ENCODE measurements around the gene HMGB4. TPM values are rescaled to one million over a fixed set of nuclear protein-coding genes. Genes with fewer than 3 reads are reported as not detected.

HMGB4 gene
- total RNA-seq, 1 experiment from 2014 or later, result not detected

- CTCF ChIA-PET, result no interaction called here
- H3K27ac Mint-ChIP-seq (ENCODE audit: low read depth, unreplicated experiment), result no peak overlapping the region
These were observed 10.4 kb upstream of the HMGB4 start for GRCh38 chr1:33853431-33853830.

GRCh38 chr1:33854091-33854490 lies 9.8 kb upstream of the HMGB4 start:
- no peaks in the 10 kb centered on the region for H3K36me3 Mint-ChIP-seq (ENCODE audit: insufficient read depth, unreplicated experiment)
- CTCF ChIA-PET, result no interaction called here
- no peak for TF ChIP-seq CTCF (IDR thresholded peaks at IDR 0.05; ENCODE audit: unreplicated experiment)
- no peak for DNase-seq (ENCODE audit: unreplicated experiment)
- no peaks in the 10 kb centered on the region for H3K27me3 Mint-ChIP-seq (ENCODE audit: insufficient read depth, unreplicated experiment)
- no peaks in the 10 kb centered on the region for H3K4me1 Mint-ChIP-seq (ENCODE audit: insufficient read depth, unreplicated experiment)
- H3K9me3 Mint-ChIP-seq (ENCODE audit: unreplicated experiment), result peaks cover 18% of the 10 kb centered on the region
- no peak overlapping the region for H3K27ac Mint-ChIP-seq (ENCODE audit: low read depth, unreplicated experiment)
- BruUV-seq (replicated peaks), result no TSS peak
- POLR2A ChIA-PET, result no interaction called here
- intact Hi-C loops (cut with micrococcal nuclease), result no loop called here
- H3K4me3 Mint-ChIP-seq (ENCODE audit: unreplicated experiment), result no peak overlapping the region

More at GRCh38 chr1:33853431-33853830, 10.4 kb upstream of the HMGB4 start:
- H3K9me3 Mint-ChIP-seq (ENCODE audit: unreplicated experiment), result peaks cover 11% of the 10 kb centered on the region
- H3K36me3 Mint-ChIP-seq (ENCODE audit: insufficient read depth, unreplicated experiment), result no peaks in the 10 kb centered on the region
- no peak for DNase-seq (ENCODE audit: unreplicated experiment)
- POLR2A ChIA-PET, result no interaction called here
- H3K4me3 Mint-ChIP-seq (ENCODE audit: unreplicated experiment), result no peak overlapping the region
- no peaks in the 10 kb centered on the region for H3K4me1 Mint-ChIP-seq (ENCODE audit: insufficient read depth, unreplicated experiment)
- no peak for TF ChIP-seq CTCF (IDR thresholded peaks at IDR 0.05; ENCODE audit: unreplicated experiment)
- intact Hi-C loops (cut with micrococcal nuclease), result no loop called here
- no peaks in the 10 kb centered on the region for H3K27me3 Mint-ChIP-seq (ENCODE audit: insufficient read depth, unreplicated experiment)
- BruUV-seq (replicated peaks), result no TSS peak

- Mint-ChIP-seq H3K9me3 (ENCODE audit: unreplicated experiment) (peaks cover 13% of the 10 kb centered on the region), H3K27me3 (ENCODE audit: insufficient read depth, unreplicated experiment) (no peaks in the 10 kb centered on the region), H3K27ac (ENCODE audit: low read depth, unreplicated experiment) (no peak overlapping the region), H3K4me3 (ENCODE audit: unreplicated experiment) (no peak overlapping the region), H3K4me1 (ENCODE audit: insufficient read depth, unreplicated experiment) (no peaks in the 10 kb centered on the region), H3K36me3 (ENCODE audit: insufficient read depth, unreplicated experiment) (no peaks in the 10 kb centered on the region)
- CTCF ChIA-PET, result no interaction called here
- TF ChIP-seq CTCF (IDR thresholded peaks at IDR 0.05; ENCODE audit: unreplicated experiment), result no peak
- no TSS peak for BruUV-seq (replicated peaks)
- intact Hi-C loops (cut with micrococcal nuclease), result no loop called here
- POLR2A ChIA-PET, result interaction anchor here (0.7 kb wide), 1 partner anchor 307 kb away, joined by 3 read pairs; no protein-coding TSS in a partner anchor
- no peak for DNase-seq (ENCODE audit: unreplicated experiment)
These were observed 3.2 kb upstream of the HMGB4 start for GRCh38 chr1:33860671-33861070.

GRCh38 chr1:33864460-33865389 lies 846 bp downstream of the HMGB4 start:
- no peaks in the 10 kb centered on the region for H3K4me1 Mint-ChIP-seq (ENCODE audit: insufficient read depth, unreplicated experiment)
- no peak for DNase-seq (ENCODE audit: unreplicated experiment)
- no peak overlapping the region for H3K4me3 Mint-ChIP-seq (ENCODE audit: unreplicated experiment)
- TF ChIP-seq CTCF (IDR thresholded peaks at IDR 0.05; ENCODE audit: unreplicated experiment), result no peak
- intact Hi-C loops (cut with micrococcal nuclease), result no loop called here
- H3K36me3 Mint-ChIP-seq (ENCODE audit: insufficient read depth, unreplicated experiment), result no peaks in the 10 kb centered on the region
- no peak overlapping the region for H3K27ac Mint-ChIP-seq (ENCODE audit: low read depth, unreplicated experiment)
- CTCF ChIA-PET, result no interaction called here
- H3K9me3 Mint-ChIP-seq (ENCODE audit: unreplicated experiment), result peaks cover 23% of the 10 kb centered on the region
- POLR2A ChIA-PET, result interaction anchor here (0.6 kb wide), 1 partner anchor 63 kb away, joined by 4 read pairs; no protein-coding TSS in a partner anchor
- no peaks in the 10 kb centered on the region for H3K27me3 Mint-ChIP-seq (ENCODE audit: insufficient read depth, unreplicated experiment)
- BruUV-seq (replicated peaks), result no TSS peak

Measured in MCF 10A (cell line).